ENCODE data around the gene HSD11B2.
"Not testable (repeated sequence)": the region's sequence is repeated elsewhere in the genome, so short reads cannot be mapped to it uniquely, and the experiment has no call there.

Gene HSD11B2

GRCh38 chr16:67415421-67415820 lies 15.5 kb upstream of the HSD11B2 start:
- not testable (repeated sequence) for DNase-seq

DNA sequence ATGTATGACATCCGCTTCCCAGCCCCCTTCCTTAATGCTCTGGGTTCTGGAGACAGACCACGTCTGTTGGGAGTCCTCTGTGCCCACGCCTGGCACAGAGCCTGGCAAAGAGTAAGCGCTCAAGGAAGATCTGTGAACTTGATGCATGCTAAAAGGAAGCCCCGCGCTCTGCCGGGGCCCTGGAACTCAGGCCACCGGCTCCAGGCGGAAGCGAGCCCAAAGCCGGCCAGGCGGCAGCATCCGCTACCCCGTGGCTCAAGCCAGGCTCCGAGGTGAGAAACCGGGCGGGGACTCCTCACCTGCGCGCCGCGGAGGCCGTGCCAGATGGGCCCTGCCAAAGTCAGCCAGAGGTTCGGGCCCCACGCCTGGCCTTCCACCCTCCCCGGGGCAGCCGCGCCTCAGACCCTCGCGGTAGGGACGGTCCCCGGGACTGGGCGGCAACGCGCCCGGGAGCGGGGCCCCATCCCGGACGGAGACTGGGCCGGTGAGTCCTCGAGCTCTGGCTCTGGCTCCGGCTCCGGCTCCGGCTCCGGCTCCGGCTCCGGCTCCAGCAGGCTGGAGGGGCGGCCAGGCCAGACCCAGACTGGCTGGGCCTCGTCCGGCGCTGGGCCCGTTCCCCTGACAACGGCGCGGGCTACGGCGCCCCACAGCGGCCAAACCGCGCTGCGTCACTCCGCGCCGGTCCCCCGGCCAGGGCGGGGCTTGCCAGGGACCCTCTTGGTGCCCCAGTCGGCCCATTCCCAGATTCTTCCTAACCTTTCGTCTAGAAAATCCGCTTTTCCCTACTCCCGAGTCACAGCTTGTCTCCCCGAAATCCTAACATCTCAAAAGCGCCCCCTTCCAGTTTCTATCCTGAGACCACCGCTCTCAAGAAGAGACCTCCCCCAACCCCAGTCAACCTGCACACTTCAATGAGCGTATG lies 14.8 kb upstream of the HSD11B2 start, which contains the start of gene ZDHHC1:
TSS of gene ZDHHC1 (minus strand) at position 606 of the 922 bp plus-strand sequence. CDS start 8,702 bp downstream, outside the sequence.
- DNase-seq = peak; percentile 70 to 76

DNA sequence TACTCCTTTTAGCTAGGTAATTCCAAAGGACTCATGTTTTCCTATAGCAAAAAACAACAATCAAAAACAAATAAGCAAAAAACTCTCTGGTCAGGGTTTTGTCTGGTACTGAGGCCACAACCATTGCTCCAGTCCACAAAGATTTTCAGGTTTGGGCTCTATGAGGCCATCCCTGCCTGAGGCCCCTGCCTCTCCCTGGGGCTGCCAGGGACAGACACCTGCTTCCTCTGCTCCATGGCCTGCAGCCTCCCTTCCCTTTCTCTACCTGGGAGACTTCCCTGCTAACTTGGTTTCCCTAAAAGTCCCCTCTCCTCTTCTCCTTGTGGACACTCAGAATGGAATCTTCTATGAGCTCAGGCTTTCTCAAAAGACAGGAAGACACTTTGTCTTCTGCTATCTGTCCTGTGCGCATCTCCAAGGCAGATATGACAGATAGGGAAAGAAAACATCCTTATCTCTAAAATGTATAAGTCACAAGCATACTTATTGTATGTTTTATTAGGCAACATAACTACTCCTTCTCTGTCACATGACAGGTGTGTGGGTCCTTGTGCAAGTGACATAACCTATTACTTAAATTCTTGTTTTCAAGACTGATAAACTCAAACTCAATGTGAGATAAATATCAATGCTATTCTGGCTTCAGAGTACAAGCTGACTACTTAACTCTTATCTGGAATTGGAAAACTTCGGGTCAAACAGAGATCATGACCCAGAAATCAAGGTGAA lies 13.4 kb upstream of the HSD11B2 start:
- no peak for DNase-seq

DNA sequence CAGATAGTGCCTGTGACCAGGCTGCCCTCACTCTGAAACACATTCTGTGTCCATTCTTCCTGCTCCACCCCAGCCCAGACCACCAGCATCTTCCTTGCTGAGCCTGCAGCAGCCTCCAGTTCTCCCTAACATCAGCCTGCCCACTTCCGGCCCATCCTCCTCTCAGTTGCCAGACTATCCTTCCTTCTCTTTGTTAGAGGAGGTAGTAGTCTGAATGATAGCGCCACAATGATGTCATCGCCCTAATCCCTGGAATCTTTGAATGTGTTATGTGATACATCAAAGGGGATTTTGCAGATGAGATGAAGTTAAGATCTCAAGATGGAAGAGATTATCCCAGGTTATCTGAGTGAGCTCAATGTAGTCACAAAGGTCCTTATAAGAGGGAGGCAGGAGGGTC lies 11.4 kb upstream of the HSD11B2 start:
- DNase-seq = no peak

- no peak for DNase-seq
Observed at GRCh38 chr16:67419931-67420330, 11.0 kb upstream of the HSD11B2 start.

DNA sequence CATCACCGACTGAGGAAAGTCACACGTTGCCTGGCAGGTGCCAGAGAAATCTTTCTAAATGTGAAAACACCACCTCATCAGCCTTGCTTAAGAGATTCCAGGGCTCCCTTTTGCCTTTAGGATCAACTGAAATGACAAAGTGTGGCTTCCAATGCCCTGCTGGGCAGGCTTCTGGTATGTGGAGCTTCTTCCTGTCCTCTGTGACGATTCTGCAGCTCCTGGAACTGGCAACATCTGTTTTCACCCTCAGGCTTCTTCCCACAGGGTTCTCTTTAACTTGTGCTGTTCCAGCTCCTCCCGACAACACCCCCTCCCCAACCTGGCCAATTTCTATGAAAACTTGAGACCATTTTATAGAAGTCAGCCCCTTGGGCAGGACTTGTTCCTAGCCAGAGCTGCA lies 9.9 kb upstream of the HSD11B2 start:
- no peak for DNase-seq

- DNase-seq = no peak
Observed at GRCh38 chr16:67423015-67423414, 7.9 kb upstream of the HSD11B2 start.

GRCh38 chr16:67423611-67424260 lies 7.2 kb upstream of the HSD11B2 start:
- no peak for DNase-seq

GRCh38 chr16:67424261-67424615 lies 6.7 kb upstream of the HSD11B2 start:
- DNase-seq = no peak

DNA sequence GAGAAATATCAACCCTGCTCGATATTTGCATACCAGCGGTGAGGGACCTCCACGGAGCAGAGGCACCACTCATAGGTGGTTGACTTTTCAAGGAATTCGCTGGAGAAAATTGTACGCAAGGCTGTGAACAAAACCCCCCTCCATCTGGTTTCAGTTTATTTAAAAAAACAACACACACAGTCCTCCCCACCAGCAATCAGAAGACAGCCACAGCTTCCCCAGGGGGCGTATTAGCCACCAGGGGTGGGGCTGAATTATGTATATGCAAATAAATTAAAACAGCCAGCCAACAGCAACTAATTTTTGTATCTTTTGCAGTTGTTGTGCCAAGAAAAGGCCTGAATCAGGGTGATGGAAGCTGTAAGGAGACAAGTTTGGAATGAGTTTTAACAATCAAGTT lies 5.9 kb upstream of the HSD11B2 start:
- no peak for DNase-seq

- no peak for DNase-seq
Observed at GRCh38 chr16:67425580-67425979, 5.3 kb upstream of the HSD11B2 start.

- DNase-seq = no peak
Observed at GRCh38 chr16:67426022-67426421, 4.9 kb upstream of the HSD11B2 start.

- DNase-seq = no peak
Observed at GRCh38 chr16:67426950-67427349, 4.0 kb upstream of the HSD11B2 start.

DNA sequence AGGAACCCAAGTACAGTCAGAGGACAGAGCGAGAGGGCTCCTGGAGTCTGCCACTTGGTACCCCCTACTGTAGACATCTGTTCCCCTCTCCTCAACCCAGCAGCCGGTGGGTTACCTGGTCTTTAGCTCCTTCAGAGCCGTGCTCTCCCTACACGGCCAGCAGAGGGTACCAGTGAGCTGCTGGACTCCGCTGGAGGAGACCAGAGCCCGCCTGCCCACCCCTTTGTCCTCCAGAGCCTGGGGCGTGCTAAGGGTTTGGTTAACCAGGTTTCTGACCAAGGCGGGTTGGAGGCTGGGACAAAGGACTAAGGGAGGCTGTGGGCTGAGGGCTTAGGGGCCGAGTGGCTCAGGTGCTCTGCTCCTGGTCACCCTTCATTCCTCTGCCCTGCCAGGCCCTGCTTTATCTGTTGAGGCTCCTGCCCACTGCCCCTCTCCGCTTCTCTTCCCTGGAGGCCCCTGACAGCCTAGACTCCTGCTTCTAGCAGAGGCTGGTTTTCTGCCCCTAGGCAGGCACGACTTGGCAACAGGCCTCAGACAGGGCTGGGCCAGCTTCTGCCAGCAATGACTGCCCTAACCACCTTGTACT lies 2.7 kb upstream of the HSD11B2 start:
- DNase-seq = peak; percentile 72 to 76

- no peak for DNase-seq
Observed at GRCh38 chr16:67429053-67429798, 1.7 kb upstream of the HSD11B2 start.

- peak in 1 of 2 experiments; percentile 28 for DNase-seq
Observed at GRCh38 chr16:67429799-67430503, 970 bp upstream of the HSD11B2 start.

DNA sequence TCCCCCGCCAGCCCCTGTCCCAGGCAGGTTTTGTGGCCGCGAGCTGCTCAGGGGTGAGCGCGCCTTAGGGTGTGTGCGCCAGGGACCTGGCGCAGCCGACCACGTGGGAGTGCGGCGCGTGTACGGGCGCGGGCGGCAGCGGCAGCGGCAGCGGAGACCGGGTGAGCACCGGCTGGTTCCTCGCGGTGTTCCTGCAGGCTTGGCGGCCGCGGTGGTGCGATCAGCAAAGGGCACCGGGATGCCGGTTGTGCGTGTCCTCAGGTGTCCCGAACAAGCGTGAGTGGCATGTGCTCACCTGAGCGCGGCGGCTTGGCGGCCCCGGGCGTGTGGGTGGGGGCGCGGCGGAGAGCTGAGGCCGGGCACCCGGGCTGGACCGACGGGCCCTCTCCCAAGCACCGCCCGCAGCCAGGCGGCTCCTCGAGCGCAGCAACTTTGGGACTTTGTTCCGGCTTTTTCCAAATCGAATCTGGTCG lies 381 bp upstream of the HSD11B2 start:
- DNase-seq = peak; percentile 56 to 65

DNA sequence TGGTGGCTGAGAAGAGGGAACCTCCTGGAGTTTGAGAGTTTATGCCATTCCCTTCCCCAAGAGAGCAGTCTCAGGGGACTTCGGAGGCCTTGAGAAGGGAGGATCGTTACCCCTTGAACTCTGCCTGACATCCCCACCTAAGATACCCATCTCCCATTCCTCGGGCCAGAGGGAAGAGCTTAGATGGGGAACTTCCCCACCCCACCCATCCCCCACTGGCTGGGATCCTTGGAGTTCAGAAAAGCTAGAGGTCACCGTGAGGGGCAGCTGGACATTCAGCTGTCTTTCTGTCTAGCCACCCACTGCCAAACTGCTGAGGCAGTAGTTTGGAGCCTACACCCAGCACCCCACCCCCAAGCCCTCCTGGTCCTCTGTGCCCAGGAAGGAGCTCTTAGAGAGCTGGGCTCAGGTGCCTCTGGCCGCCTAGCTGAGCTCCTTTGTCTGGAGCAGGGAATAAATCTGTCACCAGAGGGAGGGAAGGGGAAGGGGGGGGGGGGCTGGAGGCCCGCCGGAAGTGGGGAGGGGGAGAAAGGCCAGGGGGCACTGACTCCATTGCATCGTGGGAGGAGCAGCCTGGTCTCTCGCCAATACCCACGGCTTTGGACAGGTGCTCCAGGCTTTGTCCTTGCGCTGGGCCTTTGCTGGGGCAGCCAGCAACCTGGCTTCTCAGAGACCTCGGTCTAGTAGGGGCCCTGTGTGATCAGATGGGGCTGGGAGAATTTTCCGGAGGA lies 1.0 kb downstream of the HSD11B2 start:
- DNase-seq = no peak

DNA sequence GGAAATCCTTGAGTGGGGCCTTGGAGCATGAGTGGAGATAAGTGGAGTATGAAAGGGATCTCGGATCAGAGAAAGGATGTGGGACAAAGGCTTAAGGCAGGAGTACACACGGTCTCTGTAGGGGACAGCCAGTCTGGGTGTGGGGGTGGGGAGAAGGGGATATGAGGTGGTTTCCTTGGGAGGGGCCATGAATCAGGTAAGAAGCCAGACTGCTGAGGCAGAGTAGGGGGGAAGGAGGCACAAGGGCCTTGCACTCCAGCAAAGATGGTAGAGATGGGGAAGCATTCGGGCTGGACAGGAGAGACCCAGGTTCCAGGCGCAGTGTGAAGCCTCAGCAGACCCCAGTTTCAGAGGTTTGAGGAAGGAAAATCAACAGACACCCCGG lies 1.6 kb downstream of the HSD11B2 start:
- no peak for DNase-seq

- no peak for DNase-seq
Observed at GRCh38 chr16:67433131-67433719, 2.3 kb downstream of the HSD11B2 start.

All from activated T-cell treated with anti-CD3 and anti-CD28 coated beads, Interleukin-2, amount 50 U/mL, for 48 hours (primary cell).